Smooth muscle cell (in vitro differentiated cells): ENCODE measurements around the gene PEX13. TPM values are rescaled to one million over a fixed set of nuclear protein-coding genes. Genes with fewer than 3 reads are reported as not detected.

Source experiments
- DNase-seq: peaks from one replicate; lab custom pipeline; 2025; ENCODE audit not compliant: unreplicated experiment; lab: John Stamatoyannopoulos, UW
- H2AFZ ChIP-seq: fragments of 200-600 bp; sonication (generic); 2 replicates; pipeline ENCODE4 v1.6.0; 2016; ENCODE audit warnings: antibody characterized with exemption, low read depth, mild to moderate bottlenecking
- H3F3A ChIP-seq: fragments of 200-600 bp; sonication (generic); 2 replicates; pipeline ENCODE4 v1.6.0; 2017; ENCODE audit warnings: antibody characterized with exemption, low read depth
- H3K27ac ChIP-seq: fragments of 200-600 bp; sonication (generic); 2 replicates; pipeline ENCODE4 v1.5.1; 2016; ENCODE audit warnings: low read depth, mild to moderate bottlenecking
- H3K27me3 ChIP-seq: fragments of 200-600 bp; sonication (generic); 2 replicates; pipeline ENCODE4 v1.6.1; 2016; ENCODE audit warnings: low read depth, mild to moderate bottlenecking
- H3K36me3 ChIP-seq: fragments of 200-600 bp; sonication (generic); 2 replicates; pipeline ENCODE4 v1.5.1; 2016; ENCODE audit warnings: low read depth
- H3K4me1 ChIP-seq: fragments of 200-600 bp; sonication (generic); 2 replicates; pipeline ENCODE4 v1.5.1; 2016; ENCODE audit warnings: low read depth
- H3K4me2 ChIP-seq: fragments of 200-600 bp; sonication (generic); 2 replicates; pipeline ENCODE4 v1.6.0; 2016; ENCODE audit warnings: mild to moderate bottlenecking
- H3K4me3 ChIP-seq: fragments of 200-600 bp; sonication (generic); 2 replicates; pipeline ENCODE4 v1.5.1; 2016; ENCODE audit warnings: mild to moderate bottlenecking
- H3K79me2 ChIP-seq: fragments of 200-600 bp; sonication (generic); 2 replicates; pipeline ENCODE4 v1.6.0; 2016; ENCODE audit warnings: low read depth, mild to moderate bottlenecking
- H3K9ac ChIP-seq: fragments of 200-600 bp; sonication (generic); 2 replicates; pipeline ENCODE4 v1.6.0; 2016; ENCODE audit warnings: low read depth
- H3K9me3 ChIP-seq: fragments of 200-600 bp; sonication (generic); replicated peaks from 2 replicates; pipeline ENCODE4 v1.5.1; 2016; ENCODE audit warnings: low read depth
- H4K20me1 ChIP-seq: fragments of 200-600 bp; sonication (generic); 2 replicates; pipeline ENCODE4 v1.6.0; 2016; ENCODE audit warnings: low read depth
- WGBS: methylation state at CpG from one replicate; pipeline ENCODE4 v1.1.7; 2016; ENCODE audit warnings: low lambda C conversion rate; 5-methylcytosine and 5-hydroxymethylcytosine counted together
- polyA plus RNA-seq: library from polyadenylated mRNA; unstranded; fragments of >200 nt; fragmentation: Nextera tagmentation; extraction: Ambion mirVana; gene quantifications from 2 replicates; pipeline ENCODE4 v1.2.1, GENCODE V29; 2016
- total RNA-seq: library from RNA; depleted of rRNA; stranded (reverse); fragments of >200 nt; gene quantifications from 2 replicates; pipeline ENCODE4 v1.2.3, GENCODE V29; 2014
- TF ChIP-seq, protein P1 (sequence below): fragments of 200-600 bp; sonication (generic); IDR thresholded peaks from 2 replicates; pipeline ENCODE4 v1.5.1; 2017; ENCODE audit warnings: borderline replicate concordance, mild to moderate bottlenecking, antibody characterized with exemption; ENCODE audit not compliant: insufficient read depth, poor library complexity, severe bottlenecking

The PEX13 gene
- total and polyA plus RNA-seq, 2 experiments from 2014 or later = 14.1 to 46.0 TPM

DNA sequence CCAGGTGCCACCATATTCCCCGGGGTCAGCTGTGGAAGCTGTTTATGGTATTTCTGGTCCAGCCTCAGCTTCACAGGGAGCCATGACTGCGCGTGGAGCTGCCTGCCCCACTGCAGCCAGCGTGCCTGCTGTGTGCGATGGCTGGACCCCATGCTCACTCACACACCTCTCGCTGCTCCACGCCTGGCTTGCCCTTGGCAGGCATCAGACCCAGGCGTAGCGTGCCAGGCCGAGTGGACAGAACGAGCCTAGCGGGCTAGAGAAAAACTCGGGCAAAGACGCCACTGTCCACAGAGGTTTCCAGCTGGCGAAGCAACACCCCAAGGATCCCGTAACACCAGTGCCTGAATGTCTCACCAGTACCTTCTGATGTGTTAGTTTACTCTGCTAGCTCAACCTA is 42.9 kb upstream of the PEX13 start:
- DNase-seq = no peak
- Histone ChIP-seq H3K27ac (no peak overlapping the region), H3K9ac (no peak overlapping the region), H3F3A (no peaks in the 10 kb centered on the region), H3K36me3 (no peaks in the 10 kb centered on the region), H3K9me3 (no peaks in the 10 kb centered on the region), H3K4me2 (no peak overlapping the region), H3K4me1 (peaks cover 9% of the 10 kb centered on the region), H3K27me3 (no peaks in the 10 kb centered on the region), H4K20me1 (no peaks in the 10 kb centered on the region), H3K4me3 (no peak overlapping the region), H3K79me2 (no peaks in the 10 kb centered on the region), H2AFZ (no peak overlapping the region)
- WGBS = 94% methylated on average over 16 of the region's 16 CpGs
- TF ChIP-seq, protein P1, sequence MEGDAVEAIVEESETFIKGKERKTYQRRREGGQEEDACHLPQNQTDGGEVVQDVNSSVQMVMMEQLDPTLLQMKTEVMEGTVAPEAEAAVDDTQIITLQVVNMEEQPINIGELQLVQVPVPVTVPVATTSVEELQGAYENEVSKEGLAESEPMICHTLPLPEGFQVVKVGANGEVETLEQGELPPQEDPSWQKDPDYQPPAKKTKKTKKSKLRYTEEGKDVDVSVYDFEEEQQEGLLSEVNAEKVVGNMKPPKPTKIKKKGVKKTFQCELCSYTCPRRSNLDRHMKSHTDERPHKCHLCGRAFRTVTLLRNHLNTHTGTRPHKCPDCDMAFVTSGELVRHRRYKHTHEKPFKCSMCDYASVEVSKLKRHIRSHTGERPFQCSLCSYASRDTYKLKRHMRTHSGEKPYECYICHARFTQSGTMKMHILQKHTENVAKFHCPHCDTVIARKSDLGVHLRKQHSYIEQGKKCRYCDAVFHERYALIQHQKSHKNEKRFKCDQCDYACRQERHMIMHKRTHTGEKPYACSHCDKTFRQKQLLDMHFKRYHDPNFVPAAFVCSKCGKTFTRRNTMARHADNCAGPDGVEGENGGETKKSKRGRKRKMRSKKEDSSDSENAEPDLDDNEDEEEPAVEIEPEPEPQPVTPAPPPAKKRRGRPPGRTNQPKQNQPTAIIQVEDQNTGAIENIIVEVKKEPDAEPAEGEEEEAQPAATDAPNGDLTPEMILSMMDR = no peak

DNA sequence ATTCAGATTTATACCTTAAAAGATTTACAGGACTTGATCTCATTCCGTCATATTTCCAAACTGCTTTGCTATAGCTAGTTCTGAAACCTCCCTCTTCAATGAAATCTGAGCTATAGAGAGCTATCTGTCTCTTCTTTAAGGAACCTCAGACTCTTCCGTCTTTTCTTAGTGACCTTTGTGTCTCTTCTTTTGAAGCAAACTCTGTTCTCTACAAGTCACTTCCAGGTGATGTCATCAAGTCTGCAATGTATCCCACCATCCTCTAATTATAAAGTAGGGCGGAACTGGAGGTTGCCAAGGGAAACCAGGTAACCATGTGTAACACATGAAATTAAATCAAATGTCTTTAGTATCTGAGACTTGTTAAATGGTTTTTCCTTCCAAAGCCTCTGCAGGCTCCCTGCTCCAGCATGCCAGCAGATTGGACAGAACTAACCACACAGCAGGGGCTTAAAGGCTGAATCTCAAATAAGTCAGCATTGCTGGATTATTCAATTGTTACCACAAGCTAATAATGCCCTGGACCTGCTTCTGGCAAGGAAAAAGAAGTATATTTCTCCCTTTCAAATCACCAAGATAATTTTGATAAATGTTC is 41.2 kb upstream of the PEX13 start:
- Histone ChIP-seq H3K4me1 (peaks cover 9% of the 10 kb centered on the region), H3K4me3 (no peak overlapping the region), H3K79me2 (no peaks in the 10 kb centered on the region), H2AFZ (no peak overlapping the region), H4K20me1 (no peaks in the 10 kb centered on the region), H3F3A (no peaks in the 10 kb centered on the region), H3K4me2 (no peak overlapping the region), H3K36me3 (no peaks in the 10 kb centered on the region), H3K27ac (peak overlapping the region; percentile 44), H3K9me3 (no peaks in the 10 kb centered on the region), H3K27me3 (no peaks in the 10 kb centered on the region), H3K9ac (no peak overlapping the region)
- DNase-seq = no peak
- TF ChIP-seq, protein P1 = no peak
- 94% methylated on average over 3 of the region's 3 CpGs for WGBS

- H3K27me3 ChIP-seq = no peaks in the 10 kb centered on the region
- H3K79me2 ChIP-seq = no peaks in the 10 kb centered on the region
- WGBS = 72% methylated on average over 5 of the region's 5 CpGs
- H3K9me3 ChIP-seq = no peaks in the 10 kb centered on the region
- no peaks in the 10 kb centered on the region for H4K20me1 ChIP-seq
- no peak overlapping the region for H3K4me2 ChIP-seq
- no peak overlapping the region for H3K4me3 ChIP-seq
- H3K36me3 ChIP-seq = no peaks in the 10 kb centered on the region
- peak overlapping the region; percentile 44 for H3K27ac ChIP-seq
- H3F3A ChIP-seq = no peaks in the 10 kb centered on the region
- TF ChIP-seq, protein P1 = no peak
- H3K4me1 ChIP-seq = peaks cover 9% of the 10 kb centered on the region
- H3K9ac ChIP-seq = no peak overlapping the region
- no peak overlapping the region for H2AFZ ChIP-seq
- no peak for DNase-seq
Measured at GRCh38 chr2:60976875-60977561, 40.5 kb upstream of the PEX13 start.

GRCh38 chr2:60977562-60977895 is 40.0 kb upstream of the PEX13 start:
- DNase-seq = no peak
- Histone ChIP-seq H4K20me1 (no peaks in the 10 kb centered on the region), H3K4me1 (peaks cover 9% of the 10 kb centered on the region), H3K27me3 (no peaks in the 10 kb centered on the region), H3K36me3 (no peaks in the 10 kb centered on the region), H3K9ac (no peak overlapping the region), H3K4me3 (no peak overlapping the region), H2AFZ (no peak overlapping the region), H3K9me3 (no peaks in the 10 kb centered on the region), H3K27ac (no peak overlapping the region), H3K79me2 (no peaks in the 10 kb centered on the region), H3F3A (no peaks in the 10 kb centered on the region), H3K4me2 (no peak overlapping the region)
- TF ChIP-seq, protein P1 = no peak
- WGBS = 83% methylated on average over 1 of the region's 1 CpG
